Activated CD4-positive, alpha-beta T cell treated with anti-CD3 and anti-CD28 coated beads, Interleukin-2, amount 10 ng/mL, durations not matched to agents 7 days and 5 days (primary cell): ENCODE data around the gene CHMP5. TPM values are rescaled to one million over a fixed set of nuclear protein-coding genes. Genes with fewer than 3 reads are reported as not detected.

Source experiments
- total RNA-seq, 2 experiments: library from RNA; stranded (reverse); gene quantifications; one replicate each; pipeline ENCODE4 v1.2.3, GENCODE V29; 2021

CHMP5 gene
- total RNA-seq, 2 experiments from 2014 or later: 91.0 to 100 TPM

Other genes with a start within 250 kb of the CHMP5 start
- 100 to 1,000 TPM; 159 to 180 TPM for gene DNAJA1, start 239.8 kb upstream of the CHMP5 start, total RNA-seq
- gene SMU1, start 188.4 kb upstream of the CHMP5 start, total RNA-seq: 10 to 100 TPM; 24.0 to 24.5 TPM
- gene B4GALT1, start 97.7 kb upstream of the CHMP5 start, total RNA-seq: 10 to 100 TPM; 38.8 to 42.4 TPM
- not detected for gene SPINK4, start 24.9 kb upstream of the CHMP5 start, total RNA-seq
- gene BAG1, start 341 bp upstream of the CHMP5 start, total RNA-seq: 10 to 100 TPM; 62.3 to 72.2 TPM
- 10 to 100 TPM; 33.7 to 35.6 TPM for gene NFX1, start 25.5 kb downstream of the CHMP5 start, total RNA-seq
- under 1 TPM; 0.23 to 0.35 TPM for gene AQP7, start 137.5 kb downstream of the CHMP5 start, total RNA-seq
- 100 to 1,000 TPM; 190 to 194 TPM for gene AQP3, start 182.5 kb downstream of the CHMP5 start, total RNA-seq
- gene NOL6, start 208.9 kb downstream of the CHMP5 start, total RNA-seq: 10 to 100 TPM; 36.2 to 37.7 TPM